Measurements from ENCODE around the gene SLAMF6. TPM values are rescaled to one million over a fixed set of nuclear protein-coding genes. Genes with fewer than 3 reads are reported as not detected.

The SLAMF6 gene
- total and polyA plus RNA-seq, 10 of the 15 experiments (the other 5 are each of a cell fraction or from before 2014, with no cell fraction given) = 20.5 to 89.6 (median 36.5) TPM

- TF ChIP-seq KAT2A (conservative IDR thresholded peaks at IDR 0.05; ENCODE audit: control insufficient read depth, low read depth, low read length) = no peak
- TF ChIP-seq DPF2 (IDR thresholded peaks at IDR 0.05) = 0 out of 2 replicates have a peak, but pooled peaks have one; percentile 23
- peak; percentile 22; the same call in 1 of the 2 replicates for TF ChIP-seq NBN (IDR thresholded peaks at IDR 0.05)
- no peak for TF ChIP-seq MYB (IDR thresholded peaks at IDR 0.05; ENCODE audit: borderline replicate concordance, low read depth, low read length)
- TF ChIP-seq RELA (IDR thresholded peaks at IDR 0.05; ENCODE audit: borderline replicate concordance, partially characterized antibody) = no peak
- peak; percentile 23; the same call in 1 of the 3 replicates for TF ChIP-seq POU2F2 (IDR thresholded peaks at IDR 0.05; ENCODE audit: borderline replicate concordance, low read depth, low read length)
- TF ChIP-seq IKZF1 (conservative IDR thresholded peaks at IDR 0.05) = peak; percentile 37
- no peak for TF ChIP-seq CHD2 (IDR thresholded peaks at IDR 0.05; ENCODE audit: borderline replicate concordance, low read depth, low read length)
- no peak for TF ChIP-seq SMAD5 (IDR thresholded peaks at IDR 0.05; ENCODE audit: low read depth)
- TF ChIP-seq PAX8 (IDR thresholded peaks at IDR 0.05) = no peak
- TF ChIP-seq CHD1 (IDR thresholded peaks at IDR 0.05; ENCODE audit: low read depth, low read length) = no peak
- TF ChIP-seq CREB1 (IDR thresholded peaks at IDR 0.05; ENCODE audit: low read depth) = no peak
- TF ChIP-seq EP300 (IDR thresholded peaks at IDR 0.05; ENCODE audit: borderline replicate concordance in 1 of 2, control insufficient read depth in 1 of 2, low read depth in 2 of 2, low read length in 2 of 2) = 0 out of 4 replicates have a peak, but pooled peaks of 1 of the 2 experiments have one; percentile 34
- TF ChIP-seq ZBTB33 (IDR thresholded peaks at IDR 0.05) = no peak
- no peak for TF ChIP-seq E2F8 (IDR thresholded peaks at IDR 0.05; ENCODE audit: low read depth, partially characterized antibody)
- no peak for TF ChIP-seq FOS (IDR thresholded peaks at IDR 0.05; ENCODE audit: borderline replicate concordance, extremely low read depth, insufficient read length)
- no peak for TF ChIP-seq CBX3 (IDR thresholded peaks at IDR 0.05; ENCODE audit: borderline replicate concordance, low read depth)
- 0 out of 2 replicates have a peak, but pooled peaks have one; percentile 21 for TF ChIP-seq RELB (IDR thresholded peaks at IDR 0.05; ENCODE audit: low read depth)
- no peak for TF ChIP-seq GATAD2B (conservative IDR thresholded peaks at IDR 0.05; ENCODE audit: low read depth)
- no peak for TF ChIP-seq ATF3 (IDR thresholded peaks at IDR 0.05; ENCODE audit: borderline replicate concordance, extremely low read depth, low read depth, low read length)
- no peak; the same call in 1 of the 2 replicates for TF ChIP-seq EED (IDR thresholded peaks at IDR 0.05; ENCODE audit: low read depth)
- 0 out of 2 replicates have a peak, but pooled peaks have one; percentile 36 for TF ChIP-seq CBFB (IDR thresholded peaks at IDR 0.05; ENCODE audit: low read depth)
- TF ChIP-seq ZNF217 (IDR thresholded peaks at IDR 0.05) = no peak
- TF ChIP-seq YY1 (IDR thresholded peaks at IDR 0.05; ENCODE audit: low read depth, low read length) = no peak
Observed at GRCh38 chr1:160437432-160438316, 85.4 kb downstream of the SLAMF6 start (continued).
